ENCODE measurements around the gene ZMIZ1. TPM values are rescaled to one million over a fixed set of nuclear protein-coding genes. Genes with fewer than 3 reads are reported as not detected.

Gene ZMIZ1
- total and polyA plus RNA-seq, 4 donors = 18.3 to 80.2 (median 42.6) TPM

DNA sequence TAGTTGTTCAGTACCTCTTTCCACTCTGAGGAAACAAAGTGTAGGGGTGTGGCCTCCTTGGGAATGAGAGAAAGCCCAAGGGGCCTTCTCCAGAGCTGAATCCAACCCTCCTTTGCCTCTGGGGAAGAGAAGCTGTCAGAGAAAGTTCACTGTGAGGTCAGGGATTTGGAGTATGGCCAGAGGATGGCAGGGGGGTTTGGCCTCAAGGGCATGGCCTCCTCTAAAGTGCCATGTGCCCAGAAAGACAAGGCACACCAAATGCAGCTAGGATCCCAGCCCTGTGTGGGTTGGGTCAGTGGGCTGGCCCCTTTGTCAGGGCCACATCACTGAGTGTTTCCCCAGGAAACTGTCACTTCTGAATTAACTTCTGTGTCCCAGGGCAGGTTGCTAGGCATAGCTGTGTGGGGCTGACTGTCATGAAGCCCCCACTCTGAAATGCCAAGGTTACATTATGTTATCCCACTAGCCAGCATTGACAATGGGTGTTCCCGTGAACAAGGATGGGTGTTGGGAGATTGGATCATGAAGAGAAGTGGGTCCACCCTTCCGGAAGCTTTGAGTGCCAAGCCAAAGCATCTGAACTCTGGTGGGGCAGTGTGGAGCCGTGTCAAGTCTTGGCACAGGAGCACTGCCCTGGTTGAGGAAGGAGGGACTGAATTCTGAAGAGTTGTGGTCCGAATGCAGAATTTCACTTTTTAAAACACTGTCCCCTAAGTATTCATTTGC is 123.3 kb downstream of the ZMIZ1 start:
- Histone ChIP-seq H3K9me3 (ENCODE audit: control insufficient read depth in 4 of 4, insufficient read depth in 3 of 4, low read length in 3 of 4) (no peaks in the 10 kb centered on the region), H3K4me1 (ENCODE audit: control insufficient read depth in 5 of 5, insufficient read depth in 5 of 5, low read length in 5 of 5) (peaks cover 7 to 42% (median 32%) of the 10 kb centered on the region in 5 donors), H3K9ac (ENCODE audit: insufficient read depth in 1 of 2, low read length in 2 of 2) (no peak overlapping the region)

GRCh38 chr10:79192677-79193003 is 123.9 kb downstream of the ZMIZ1 start:
- ATAC-seq (ENCODE audit: insufficient read depth, low FRiP score) (no peak), DNase-seq (no peak)
- no peak for TF ChIP-seq CTCF (IDR thresholded peaks at IDR 0.05; ENCODE audit: control extremely low read depth, extremely low read depth)
- Histone ChIP-seq H3K9me3 (ENCODE audit: control insufficient read depth in 4 of 4, insufficient read depth in 3 of 4, low read length in 3 of 4) (no peaks in the 10 kb centered on the region), H3K9ac (ENCODE audit: insufficient read depth in 1 of 2, low read length in 2 of 2) (no peak overlapping the region), H3K27me3 (ENCODE audit: control insufficient read depth in 3 of 3, insufficient read depth in 3 of 3, low read length in 2 of 3) (no peaks in the 10 kb centered on the region), H3K4me3 (no peak overlapping the region), H3K27ac (ENCODE audit: low read depth in 1 of 2, low read length in 1 of 2) (peak overlapping the region; percentile 29 to 71), H3K36me3 (ENCODE audit: control insufficient read depth in 4 of 4, insufficient read depth in 4 of 4, low read length in 4 of 4) (peaks cover 0 to 7% (median 2%) of the 10 kb centered on the region in 4 donors), H3K4me1 (ENCODE audit: control insufficient read depth in 5 of 5, insufficient read depth in 5 of 5, low read length in 5 of 5) (peaks cover 7 to 37% (median 32%) of the 10 kb centered on the region in 5 donors)
- WGBS, 2 donors = 59 to 76% methylated on average over 4 of the region's 4 CpGs

More for the DNA sequence above, 123.3 kb downstream of the ZMIZ1 start:
- H3K4me3 ChIP-seq = no peak overlapping the region
- peaks cover 0 to 7% (median 4%) of the 10 kb centered on the region in 4 donors for H3K36me3 ChIP-seq (ENCODE audit: control insufficient read depth in 4 of 4, insufficient read depth in 4 of 4, low read length in 4 of 4)
- no peaks in the 10 kb centered on the region for H3K27me3 ChIP-seq (ENCODE audit: control insufficient read depth in 3 of 3, insufficient read depth in 3 of 3, low read length in 2 of 3)
- no peak for TF ChIP-seq CTCF (IDR thresholded peaks at IDR 0.05; ENCODE audit: control extremely low read depth, extremely low read depth)
- ATAC-seq (ENCODE audit: insufficient read depth, low FRiP score) = no peak
- DNase-seq = no peak
- WGBS, 2 donors = 55 to 72% methylated on average over 4 of the region's 4 CpGs
- H3K27ac ChIP-seq (ENCODE audit: low read depth in 1 of 2, low read length in 1 of 2) = peak overlapping the region; percentile 70 to 71

DNA sequence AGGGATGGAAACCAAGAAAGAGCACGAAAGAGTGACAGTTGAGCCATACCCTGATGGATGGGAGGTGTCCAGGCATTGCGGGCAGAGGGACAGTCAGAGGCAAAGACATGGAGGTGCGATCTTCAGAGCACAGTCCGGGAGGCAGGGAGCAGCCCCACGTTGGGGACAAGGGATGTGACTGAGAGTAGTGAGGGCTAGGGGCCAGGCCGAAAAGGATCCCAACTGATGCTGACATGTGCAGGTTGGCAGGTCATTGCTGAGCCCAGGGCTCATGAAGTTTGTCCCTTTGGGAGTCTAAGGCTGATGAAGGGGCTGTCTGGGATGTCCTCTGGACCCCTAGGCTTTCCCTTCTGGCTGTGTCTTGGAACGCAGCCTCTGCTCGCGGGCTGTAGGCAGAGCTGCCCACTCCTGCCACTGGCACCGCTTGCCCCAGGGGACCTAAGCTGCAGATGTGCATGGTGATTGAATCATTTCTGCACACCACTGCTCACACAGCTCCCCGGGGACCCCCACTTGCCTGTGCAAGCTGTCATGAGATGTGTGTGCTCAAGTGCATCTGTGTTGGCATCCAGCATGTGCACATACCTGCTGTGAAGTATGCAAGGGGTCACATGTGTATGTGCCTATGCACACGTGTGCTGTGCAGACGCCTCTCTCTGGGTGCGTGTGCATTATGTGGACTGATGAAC is 125.1 kb downstream of the ZMIZ1 start:
- H3K36me3 ChIP-seq (ENCODE audit: control insufficient read depth in 4 of 4, insufficient read depth in 4 of 4, low read length in 4 of 4) = peaks cover 0 to 7% (median 2%) of the 10 kb centered on the region in 4 donors
- no peak for TF ChIP-seq CTCF (IDR thresholded peaks at IDR 0.05; ENCODE audit: control extremely low read depth, extremely low read depth)
- no peaks in the 10 kb centered on the region for H3K9me3 ChIP-seq (ENCODE audit: control insufficient read depth in 4 of 4, insufficient read depth in 3 of 4, low read length in 3 of 4)
- H3K9ac ChIP-seq (ENCODE audit: insufficient read depth in 1 of 2, low read length in 2 of 2) = no peak overlapping the region
- WGBS, 2 donors = 90 to 92% methylated on average over 14 of the region's 14 CpGs
- H3K4me3 ChIP-seq = no peak overlapping the region
- no peaks in the 10 kb centered on the region for H3K27me3 ChIP-seq (ENCODE audit: control insufficient read depth in 3 of 3, insufficient read depth in 3 of 3, low read length in 2 of 3)
- H3K27ac ChIP-seq (ENCODE audit: low read depth in 1 of 2, low read length in 1 of 2) = peak overlapping the region in 1 of 2 donors; percentile 3
- DNase-seq = no peak
- H3K4me1 ChIP-seq (ENCODE audit: control insufficient read depth in 5 of 5, insufficient read depth in 5 of 5, low read length in 5 of 5) = peaks cover 7 to 30% (median 21%) of the 10 kb centered on the region in 5 donors
- no peak for ATAC-seq (ENCODE audit: insufficient read depth, low FRiP score)

Data from lung (tissue), 12 donors.